PC-9 (cell line): ENCODE results near the gene WNT8B. TPM values are rescaled to one million over a fixed set of nuclear protein-coding genes. Genes with fewer than 3 reads are reported as not detected.

ENCODE experiments used
- BruUV-seq: library from RNA; stranded (reverse); fragments of 400-500 nt; replicated peaks from 2 replicates; lab custom pipeline; 2021; lab: Mats Ljungman, UMichigan
- CTCF ChIA-PET: fragments of 300-600 bp; sonication (Branson Sonifier 250); formaldehyde crosslinking; loops from one replicate; lab custom pipeline; 2022; ENCODE audit warnings: antibody characterized with exemption; lab: Charles Lee
- POLR2A ChIA-PET: fragments of 300-600 bp; sonication (Branson Sonifier 250); formaldehyde crosslinking; loops from one replicate; lab custom pipeline; 2022; ENCODE audit warnings: antibody characterized with exemption; ENCODE audit not compliant: unreplicated experiment; lab: Charles Lee
- DNase-seq, 2 experiments: peaks; one replicate each; pipeline versions ENCODE4 v3.0.0 to v3.0.0-alpha.2; 2015 to 2022; ENCODE audit warnings: mixed read lengths in 1 of 2
- H2AFZ ChIP-seq: fragments of 200-600 bp; sonication (generic); 2 replicates; pipeline ENCODE4 v1.8.1; 2017; ENCODE audit warnings: antibody characterized with exemption
- H3F3A ChIP-seq: fragments of 200-600 bp; sonication (generic); 2 replicates; pipeline ENCODE4 v1.8.1; 2017; ENCODE audit warnings: antibody characterized with exemption, mild to moderate bottlenecking, low read depth; ENCODE audit not compliant: insufficient read depth
- H3K27ac ChIP-seq: fragments of 200-600 bp; sonication (generic); 2 replicates; pipeline ENCODE4 v1.6.1; 2016; ENCODE audit warnings: mixed run types
- H3K27me3 ChIP-seq: fragments of 200-600 bp; sonication (generic); 2 replicates; pipeline ENCODE4 v1.6.1; 2016; ENCODE audit warnings: low read depth, mixed run types; ENCODE audit not compliant: insufficient read depth
- H3K36me3 ChIP-seq: fragments of 200-600 bp; sonication (generic); 2 replicates; pipeline ENCODE4 v1.6.1; 2016; ENCODE audit warnings: low read depth, mixed run types
- H3K4me1 ChIP-seq: fragments of 200-600 bp; sonication (generic); replicated peaks from 2 replicates; pipeline ENCODE4 v1.6.1; 2016; ENCODE audit warnings: mixed run types; ENCODE audit not compliant: insufficient read depth
- H3K4me2 ChIP-seq: fragments of 200-600 bp; sonication (generic); 2 replicates; pipeline ENCODE4 v1.6.1; 2017; ENCODE audit warnings: mixed run types
- H3K4me3 ChIP-seq: fragments of 200-600 bp; sonication (generic); 2 replicates; pipeline ENCODE4 v1.6.1; 2016; ENCODE audit warnings: mixed run types
- H3K79me2 ChIP-seq: fragments of 200-600 bp; sonication (generic); 2 replicates; pipeline ENCODE4 v1.6.1; 2017; ENCODE audit warnings: low read depth, mixed run types
- H3K9me2 ChIP-seq: fragments of 200-600 bp; sonication (generic); 2 replicates; pipeline ENCODE4 v1.8.1; 2017; ENCODE audit warnings: mild to moderate bottlenecking; ENCODE audit not compliant: insufficient read depth
- H3K9me3 ChIP-seq: fragments of 200-600 bp; sonication (generic); 2 replicates; pipeline ENCODE4 v1.8.1; 2016; ENCODE audit warnings: low read depth; ENCODE audit not compliant: insufficient read depth
- H4K20me1 ChIP-seq: fragments of 200-600 bp; sonication (generic); 2 replicates; pipeline ENCODE4 v1.8.1; 2017; ENCODE audit not compliant: insufficient read depth
- EZH2 ChIP-seq: fragments of 200-600 bp; sonication (generic); IDR thresholded peaks from 2 replicates; pipeline ENCODE4 v1.8.0; 2017; ENCODE audit warnings: antibody characterized with exemption, low read depth
- intact Hi-C: fragments of 100-400 bp; cut with micrococcal nuclease; formaldehyde crosslinking; loops from one replicate; pipeline ENCODE4 v1.10.0; 2022; ENCODE audit not compliant: unreplicated experiment
- total RNA-seq: library from RNA; stranded (reverse); gene quantifications from 2 replicates; pipeline ENCODE4 v1.2.3, GENCODE V29; 2021
- TF ChIP-seq, protein P1 (sequence below): fragments of 200-600 bp; sonication (generic); conservative IDR thresholded peaks from 2 replicates; pipeline ENCODE4 v1.6.1; 2017; ENCODE audit warnings: mixed run types, antibody characterized with exemption, mild to moderate bottlenecking, moderate library complexity

Gene WNT8B
- total RNA-seq, 1 experiment from 2014 or later: not detected

DNA sequence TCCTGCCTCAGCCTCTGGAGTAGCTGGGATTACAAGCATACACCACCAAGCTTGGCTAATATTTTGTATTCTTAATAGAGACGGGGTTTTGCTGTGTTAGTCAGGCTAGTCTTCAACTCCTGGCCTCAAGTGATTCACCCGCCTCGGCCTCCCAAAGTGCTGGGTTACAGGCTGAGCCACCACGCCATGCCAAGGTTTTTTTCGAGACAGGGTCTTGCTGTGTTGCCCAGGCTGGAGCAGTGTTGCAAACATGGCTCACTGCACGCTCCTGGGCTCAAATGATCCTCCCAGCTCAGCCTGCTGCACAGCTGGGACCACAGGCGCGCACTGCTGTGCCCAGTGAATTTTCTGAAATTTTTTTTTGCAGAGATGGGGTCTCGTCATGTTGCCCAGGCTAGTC, 60.1 kb downstream of the WNT8B start:
- H3K27ac ChIP-seq: no peak overlapping the region
- H3K4me1 ChIP-seq: no peaks in the 10 kb centered on the region
- intact Hi-C loops: no loop called here
- DNase-seq: no peak
- no peak overlapping the region for H3K4me3 ChIP-seq
- no peaks in the 10 kb centered on the region for H3K27me3 ChIP-seq
- no peaks in the 10 kb centered on the region for H3K36me3 ChIP-seq
- H3K79me2 ChIP-seq: no peaks in the 10 kb centered on the region
- BruUV-seq: no TSS peak
- H3K4me2 ChIP-seq: no peak overlapping the region
- CTCF ChIA-PET: no interaction called here
- no peak overlapping the region for H2AFZ ChIP-seq
- H3F3A ChIP-seq: no peaks in the 10 kb centered on the region
- POLR2A ChIA-PET: no interaction called here
- no peaks in the 10 kb centered on the region for H3K9me2 ChIP-seq
- TF ChIP-seq, protein P1, sequence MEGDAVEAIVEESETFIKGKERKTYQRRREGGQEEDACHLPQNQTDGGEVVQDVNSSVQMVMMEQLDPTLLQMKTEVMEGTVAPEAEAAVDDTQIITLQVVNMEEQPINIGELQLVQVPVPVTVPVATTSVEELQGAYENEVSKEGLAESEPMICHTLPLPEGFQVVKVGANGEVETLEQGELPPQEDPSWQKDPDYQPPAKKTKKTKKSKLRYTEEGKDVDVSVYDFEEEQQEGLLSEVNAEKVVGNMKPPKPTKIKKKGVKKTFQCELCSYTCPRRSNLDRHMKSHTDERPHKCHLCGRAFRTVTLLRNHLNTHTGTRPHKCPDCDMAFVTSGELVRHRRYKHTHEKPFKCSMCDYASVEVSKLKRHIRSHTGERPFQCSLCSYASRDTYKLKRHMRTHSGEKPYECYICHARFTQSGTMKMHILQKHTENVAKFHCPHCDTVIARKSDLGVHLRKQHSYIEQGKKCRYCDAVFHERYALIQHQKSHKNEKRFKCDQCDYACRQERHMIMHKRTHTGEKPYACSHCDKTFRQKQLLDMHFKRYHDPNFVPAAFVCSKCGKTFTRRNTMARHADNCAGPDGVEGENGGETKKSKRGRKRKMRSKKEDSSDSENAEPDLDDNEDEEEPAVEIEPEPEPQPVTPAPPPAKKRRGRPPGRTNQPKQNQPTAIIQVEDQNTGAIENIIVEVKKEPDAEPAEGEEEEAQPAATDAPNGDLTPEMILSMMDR: no peak
- TF ChIP-seq EZH2: no peak
- H3K9me3 ChIP-seq: no peaks in the 10 kb centered on the region
- no peaks in the 10 kb centered on the region for H4K20me1 ChIP-seq

DNA sequence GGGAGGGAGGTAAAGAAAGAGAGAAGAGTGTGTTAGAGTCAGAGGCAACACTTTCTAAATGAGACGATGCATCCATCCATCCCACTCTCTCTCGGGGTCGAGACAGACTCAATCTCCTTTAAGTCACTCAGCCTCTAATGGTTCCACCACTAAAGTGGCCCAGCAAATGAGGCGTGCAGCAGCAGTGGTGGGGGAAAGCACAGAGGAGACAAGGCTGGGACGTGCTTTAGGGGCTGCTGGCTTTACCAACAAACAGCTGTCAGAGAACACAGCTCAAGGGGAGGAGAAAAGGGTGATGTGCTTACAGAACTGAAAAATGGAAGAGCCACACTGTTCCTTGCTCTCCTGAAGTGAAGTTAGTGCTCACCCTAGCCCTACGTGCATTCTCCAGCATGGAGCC, 61.4 kb downstream of the WNT8B start:
- H3F3A ChIP-seq: no peaks in the 10 kb centered on the region
- H3K27ac ChIP-seq: no peak overlapping the region
- H3K79me2 ChIP-seq: peaks cover 11% of the 10 kb centered on the region; the same call in 1 of the 2 replicates
- no peak overlapping the region for H2AFZ ChIP-seq
- H3K27me3 ChIP-seq: no peaks in the 10 kb centered on the region
- no peak overlapping the region for H3K4me2 ChIP-seq
- intact Hi-C loops: no loop called here
- ChIA-PET POLR2A (no interaction called here), CTCF (no interaction called here)
- DNase-seq: no peak
- H3K9me3 ChIP-seq: no peaks in the 10 kb centered on the region
- BruUV-seq: no TSS peak
- H3K36me3 ChIP-seq: no peaks in the 10 kb centered on the region
- H3K4me1 ChIP-seq: 0 out of 2 replicates have a peak, but pooled peaks cover 7% of the 10 kb centered on the region
- no peak overlapping the region for H3K4me3 ChIP-seq
- no peaks in the 10 kb centered on the region for H4K20me1 ChIP-seq
- TF ChIP-seq EZH2: no peak
- TF ChIP-seq, protein P1: no peak
- no peaks in the 10 kb centered on the region for H3K9me2 ChIP-seq

DNA sequence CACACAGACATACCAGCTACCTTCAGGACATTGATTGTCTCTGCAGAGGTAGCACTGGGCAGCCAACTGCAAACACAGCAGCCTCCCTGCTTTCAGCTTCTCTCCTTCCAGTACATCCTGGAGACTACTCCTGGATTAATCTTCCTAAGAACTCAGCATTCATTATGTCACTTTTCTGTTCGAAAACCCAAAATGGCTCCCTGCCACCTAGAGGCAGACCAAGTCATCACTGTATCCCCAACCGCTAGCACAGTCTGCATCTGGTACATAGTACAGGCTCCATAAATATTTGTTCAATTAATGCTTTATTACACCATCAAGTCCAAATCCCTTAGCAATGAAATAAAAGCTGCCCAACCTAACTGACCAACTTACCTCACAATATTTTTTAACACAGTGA, 61.8 kb downstream of the WNT8B start:
- no peak for DNase-seq
- intact Hi-C loops: no loop called here
- POLR2A ChIA-PET: no interaction called here
- no peaks in the 10 kb centered on the region for H3K9me2 ChIP-seq
- no TSS peak for BruUV-seq
- CTCF ChIA-PET: interaction anchor here (0.7 kb wide), 1 partner anchor 182 kb away, joined by 3 read pairs; no protein-coding TSS in a partner anchor
- no peaks in the 10 kb centered on the region for H3K27me3 ChIP-seq
- 0 out of 2 replicates have a peak, but pooled peaks cover 7% of the 10 kb centered on the region for H3K4me1 ChIP-seq
- peaks cover 15% of the 10 kb centered on the region; the same call in 1 of the 2 replicates for H3K79me2 ChIP-seq
- H3K4me2 ChIP-seq: no peak overlapping the region
- TF ChIP-seq, protein P1: no peak
- no peak for TF ChIP-seq EZH2
- H4K20me1 ChIP-seq: no peaks in the 10 kb centered on the region
- no peak overlapping the region for H3K27ac ChIP-seq
- no peak overlapping the region for H2AFZ ChIP-seq
- H3K4me3 ChIP-seq: no peak overlapping the region
- no peaks in the 10 kb centered on the region for H3K9me3 ChIP-seq
- H3K36me3 ChIP-seq: no peaks in the 10 kb centered on the region
- H3F3A ChIP-seq: no peaks in the 10 kb centered on the region
